ENCODE results near the gene GATAD2A. TPM values are rescaled to one million over a fixed set of nuclear protein-coding genes. Genes with fewer than 3 reads are reported as not detected.

Gene GATAD2A
- total and polyA plus RNA-seq, 9 of the 15 experiments (the other 6 are each of a cell fraction or from before 2014, with no cell fraction given), result 2.4 to 226 (median 44.2) TPM

- TF ChIP-seq, protein P1, sequence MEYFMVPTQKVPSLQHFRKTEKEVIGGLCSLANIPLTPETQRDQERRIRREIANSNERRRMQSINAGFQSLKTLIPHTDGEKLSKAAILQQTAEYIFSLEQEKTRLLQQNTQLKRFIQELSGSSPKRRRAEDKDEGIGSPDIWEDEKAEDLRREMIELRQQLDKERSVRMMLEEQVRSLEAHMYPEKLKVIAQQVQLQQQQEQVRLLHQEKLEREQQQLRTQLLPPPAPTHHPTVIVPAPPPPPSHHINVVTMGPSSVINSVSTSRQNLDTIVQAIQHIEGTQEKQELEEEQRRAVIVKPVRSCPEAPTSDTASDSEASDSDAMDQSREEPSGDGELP (CRISPR knock-in tag; IDR thresholded peaks at IDR 0.05; ENCODE audit: borderline replicate concordance), result peak; percentile 100
- no peak for TF ChIP-seq MCM7 (IDR thresholded peaks at IDR 0.05)
- TF ChIP-seq BRD4 (IDR thresholded peaks at IDR 0.05), result no peak
- TF ChIP-seq MYBL2 (IDR thresholded peaks at IDR 0.05; ENCODE audit: low read depth), result no peak
- TF ChIP-seq MYBL2 (CRISPR knock-in tag; IDR thresholded peaks at IDR 0.05; ENCODE audit: borderline replicate concordance), result no peak
- no peak for TF ChIP-seq JUNB (CRISPR knock-in tag; conservative IDR thresholded peaks at IDR 0.05)
- TF ChIP-seq NFIX (CRISPR knock-in tag; IDR thresholded peaks at IDR 0.05; ENCODE audit: low read depth), result no peak
- no peak for TF ChIP-seq RFX1 (IDR thresholded peaks at IDR 0.05)
- TF ChIP-seq NFRKB (IDR thresholded peaks at IDR 0.05; ENCODE audit: low read depth), result no peak; the same call in 1 of the 2 replicates
- peak; percentile 99 for TF ChIP-seq ETV5 (CRISPR knock-in tag; IDR thresholded peaks at IDR 0.05; ENCODE audit: low read depth)
- no peak for TF ChIP-seq TGIF2 (CRISPR knock-in tag; IDR thresholded peaks at IDR 0.05)
- no peak for TF ChIP-seq MEF2D (tag; conservative IDR thresholded peaks at IDR 0.05; ENCODE audit: low read depth)
- peak; percentile 75 for TF ChIP-seq MTA2 (IDR thresholded peaks at IDR 0.05; ENCODE audit: low read depth)
- no peak for TF ChIP-seq ZFP36 (IDR thresholded peaks at IDR 0.05; ENCODE audit: low read depth, low read length, partially characterized antibody)
- no peak for TF ChIP-seq ILK (tag; IDR thresholded peaks at IDR 0.05; ENCODE audit: borderline replicate concordance, low read depth)
- TF ChIP-seq HDAC3 (IDR thresholded peaks at IDR 0.05; ENCODE audit: borderline replicate concordance, partially characterized antibody), result no peak
- peak in 1 of 2 experiments; percentile 43; a peak in 1 of 4 replicates for TF ChIP-seq ETV6 (IDR thresholded peaks at IDR 0.05; ENCODE audit: borderline replicate concordance in 1 of 2, low read depth in 2 of 2, low read length in 1 of 2)
- peak; percentile 76; the same call in 1 of the 2 replicates for TF ChIP-seq ETV6 (CRISPR knock-in tag; IDR thresholded peaks at IDR 0.05; ENCODE audit: borderline replicate concordance)
- TF ChIP-seq FOXJ2 (tag; IDR thresholded peaks at IDR 0.05), result no peak
- peak; percentile 91 for TF ChIP-seq JUND (IDR thresholded peaks at IDR 0.05; ENCODE audit: borderline replicate concordance, low read depth, low read length)
- TF ChIP-seq JUND (tag; IDR thresholded peaks at IDR 0.05; ENCODE audit: borderline replicate concordance, low read depth, low read length), result peak; percentile 89; the same call in 2 of the 3 replicates
- TF ChIP-seq MXI1 (IDR thresholded peaks at IDR 0.05; ENCODE audit: low read depth, low read length), result 0 out of 2 replicates have a peak, but pooled peaks have one; percentile 12
- no peak for TF ChIP-seq THRAP3 (IDR thresholded peaks at IDR 0.05; ENCODE audit: borderline replicate concordance)
- TF ChIP-seq ATF1 (CRISPR knock-in tag; IDR thresholded peaks at IDR 0.05), result peak; percentile 79
- peak; percentile 91 for TF ChIP-seq ATF1 (tag; IDR thresholded peaks at IDR 0.05)
- TF ChIP-seq ZNF12 (CRISPR knock-in tag; IDR thresholded peaks at IDR 0.05), result 0 out of 2 replicates have a peak, but pooled peaks have one; percentile 52
- no peak for TF ChIP-seq KDM1A (IDR thresholded peaks at IDR 0.05)
- peak; percentile 91 for TF ChIP-seq VEZF1 (CRISPR knock-in tag; IDR thresholded peaks at IDR 0.05)
- TF ChIP-seq DNMT1 (IDR thresholded peaks at IDR 0.05), result no peak
Observed at GRCh38 chr19:19404879-19405860, at the start of gene GATAD2A (continued).
